ENCODE results near the gene DVL3.
"Not testable (repeated sequence)": the region's sequence is repeated elsewhere in the genome, so short reads cannot be mapped to it uniquely, and the experiment has no call there.

DVL3 gene

GRCh38 chr3:184154885-184155643, at the start of gene DVL3:
TSS of gene DVL3 (plus strand) at chr3:184155377. CDS start at chr3:184155636, 259 bp downstream.
- peak; percentile 17 for DNase-seq

- DNase-seq, result no peak
Measured at GRCh38 chr3:184110316-184110725, 44.9 kb upstream of the DVL3 start.

GRCh38 chr3:184116017-184116416, 39.2 kb upstream of the DVL3 start:
- no peak for DNase-seq

- DNase-seq, result no peak
Measured at GRCh38 chr3:184117636-184118035, 37.5 kb upstream of the DVL3 start.

GRCh38 chr3:184121031-184121430, 34.1 kb upstream of the DVL3 start:
- not testable (repeated sequence) for DNase-seq

- no peak for DNase-seq
Measured at GRCh38 chr3:184126006-184126405, 29.2 kb upstream of the DVL3 start.

- DNase-seq, result no peak
Measured at GRCh38 chr3:184129012-184129411, 26.2 kb upstream of the DVL3 start.

- DNase-seq, result no peak
Measured at GRCh38 chr3:184132945-184133344, 22.2 kb upstream of the DVL3 start.

- DNase-seq, result peak; percentile 36
Measured at GRCh38 chr3:184133840-184134745, 21.1 kb upstream of the DVL3 start.

GRCh38 chr3:184134746-184135148, 20.4 kb upstream of the DVL3 start:
- DNase-seq, result no peak

- DNase-seq, result peak; percentile 79
Measured at GRCh38 chr3:184135149-184135910, 19.8 kb upstream of the DVL3 start, which contains the start of gene EIF2B5. TSS of gene EIF2B5 (plus strand) at chr3:184135358. CDS start at chr3:184135386, 28 bp downstream.

- DNase-seq, result no peak
Measured at GRCh38 chr3:184135911-184136260, 19.3 kb upstream of the DVL3 start.

GRCh38 chr3:184140436-184140835, 14.7 kb upstream of the DVL3 start:
- DNase-seq, result no peak

GRCh38 chr3:184142199-184142598, 13.0 kb upstream of the DVL3 start:
- DNase-seq, result no peak

- no peak for DNase-seq
Measured at GRCh38 chr3:184143327-184143726, 11.8 kb upstream of the DVL3 start.

- no peak for DNase-seq
Measured at GRCh38 chr3:184144505-184144904, 10.7 kb upstream of the DVL3 start.

GRCh38 chr3:184145111-184145524, 10.1 kb upstream of the DVL3 start:
- DNase-seq, result peak; percentile 33

- DNase-seq, result no peak
Measured at GRCh38 chr3:184145751-184146270, 9.4 kb upstream of the DVL3 start.

- no peak for DNase-seq
Measured at GRCh38 chr3:184148076-184148475, 7.1 kb upstream of the DVL3 start.

- no peak for DNase-seq
Measured at GRCh38 chr3:184149123-184149522, 6.1 kb upstream of the DVL3 start.

- DNase-seq, result not testable (repeated sequence)
Measured at GRCh38 chr3:184149770-184150169, 5.4 kb upstream of the DVL3 start.

GRCh38 chr3:184155644-184156521, 706 bp downstream of the DVL3 start:
- peak; percentile 46 for DNase-seq

All from activated CD4-positive, alpha-beta T cell treated with anti-CD3 and anti-CD28 coated beads, Interleukin-2, amount 50 U/mL, for 1 hour (primary cell).